Ascending aorta (tissue), 2 donors: Measurements from ENCODE around the gene CORO2A. TPM values are rescaled to one million over a fixed set of nuclear protein-coding genes. Genes with fewer than 3 reads are reported as not detected.
"Not testable (repeated sequence)": the region's sequence is repeated elsewhere in the genome, so short reads cannot be mapped to it uniquely, and the experiment has no call there.

Experiments
- DNase-seq, 2 donors: peaks; one replicate each; pipeline ENCODE4 v3.0.0-alpha.2; 2019; ENCODE audit warnings: low spot score in 2 of 2
- H3K27ac ChIP-seq, 2 donors: fragments of 200-600 bp; sonication (generic); one replicate each; pipeline ENCODE4 v1.5.1; 2016 to 2017; ENCODE audit warnings: mild to moderate bottlenecking in 1 of 2
- H3K27me3 ChIP-seq: fragments of 200-600 bp; sonication (generic); one replicate; pipeline ENCODE4 v1.5.1; 2017
- H3K36me3 ChIP-seq, 2 donors: fragments of 200-600 bp; sonication (generic); one replicate each; pipeline ENCODE4 v1.5.1; 2016
- H3K4me1 ChIP-seq, 2 donors: fragments of 200-600 bp; sonication (generic); one replicate each; pipeline ENCODE4 v1.5.1; 2016 to 2017; ENCODE audit warnings: mild to moderate bottlenecking in 1 of 2
- H3K4me3 ChIP-seq, 2 donors: fragments of 200-600 bp; sonication (generic); one replicate each; pipeline ENCODE4 v1.5.1; 2016 to 2017; ENCODE audit warnings: mild to moderate bottlenecking in 1 of 2
- H3K9me3 ChIP-seq, 2 donors: fragments of 200-600 bp; sonication (generic); one replicate each; pipeline ENCODE4 v1.5.1; 2016
- intact Hi-C: fragments of 100-400 bp; cut with DNase I; formaldehyde crosslinking; loops from one replicate; pipeline ENCODE4 v1.15.1; 2023
- total RNA-seq: library from RNA; depleted of rRNA; stranded (reverse); fragments of >200 nt; gene quantifications from one replicate; pipeline ENCODE4 v1.1.0, GENCODE V29; 2016
- TF ChIP-seq, protein P1 (sequence below), 3 experiments: fragments of 200-600 bp in 2 of 3; fragments of 450-650 bp in 1 of 3; sonication (generic) in 2 of 3; IDR thresholded peaks; one replicate each; pipeline ENCODE4 v1.5.1; 2016 to 2019; ENCODE audit warnings: antibody characterized with exemption in 3 of 3, mild to moderate bottlenecking in 1 of 3, moderate library complexity in 1 of 3

CORO2A gene
- total RNA-seq, 1 donor from 2014 or later: 9.0 TPM

DNA sequence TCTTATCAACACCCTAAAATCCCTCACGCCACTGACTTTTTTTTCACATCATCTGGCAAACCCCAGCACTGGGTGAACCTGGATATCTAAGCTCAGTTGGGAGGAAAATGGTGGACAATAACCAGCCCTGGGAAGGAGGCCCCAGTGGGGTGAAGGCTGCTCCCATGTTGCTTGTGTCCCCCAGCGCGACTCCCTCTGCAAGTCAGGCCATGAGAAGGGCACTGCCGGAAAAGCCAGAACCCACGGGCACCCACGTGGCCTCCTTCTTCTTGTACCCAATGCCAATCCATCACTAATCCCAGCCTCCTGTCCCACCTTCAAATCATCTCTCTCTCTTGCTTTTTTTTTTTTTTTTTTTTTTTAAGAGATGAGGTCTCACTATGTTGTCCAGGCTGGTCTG lies 11.4 kb downstream of the CORO2A start:
- Histone ChIP-seq H3K4me3 (no peak overlapping the region), H3K9me3 (no peaks in the 10 kb centered on the region), H3K27ac (no peak overlapping the region), H3K27me3 (no peaks in the 10 kb centered on the region), H3K4me1 (no peaks in the 10 kb centered on the region), H3K36me3 (no peaks in the 10 kb centered on the region)
- DNase-seq: no peak
- TF ChIP-seq, protein P1, sequence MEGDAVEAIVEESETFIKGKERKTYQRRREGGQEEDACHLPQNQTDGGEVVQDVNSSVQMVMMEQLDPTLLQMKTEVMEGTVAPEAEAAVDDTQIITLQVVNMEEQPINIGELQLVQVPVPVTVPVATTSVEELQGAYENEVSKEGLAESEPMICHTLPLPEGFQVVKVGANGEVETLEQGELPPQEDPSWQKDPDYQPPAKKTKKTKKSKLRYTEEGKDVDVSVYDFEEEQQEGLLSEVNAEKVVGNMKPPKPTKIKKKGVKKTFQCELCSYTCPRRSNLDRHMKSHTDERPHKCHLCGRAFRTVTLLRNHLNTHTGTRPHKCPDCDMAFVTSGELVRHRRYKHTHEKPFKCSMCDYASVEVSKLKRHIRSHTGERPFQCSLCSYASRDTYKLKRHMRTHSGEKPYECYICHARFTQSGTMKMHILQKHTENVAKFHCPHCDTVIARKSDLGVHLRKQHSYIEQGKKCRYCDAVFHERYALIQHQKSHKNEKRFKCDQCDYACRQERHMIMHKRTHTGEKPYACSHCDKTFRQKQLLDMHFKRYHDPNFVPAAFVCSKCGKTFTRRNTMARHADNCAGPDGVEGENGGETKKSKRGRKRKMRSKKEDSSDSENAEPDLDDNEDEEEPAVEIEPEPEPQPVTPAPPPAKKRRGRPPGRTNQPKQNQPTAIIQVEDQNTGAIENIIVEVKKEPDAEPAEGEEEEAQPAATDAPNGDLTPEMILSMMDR (IDR thresholded peaks at IDR 0.05): no peak
- intact Hi-C loops: no loop called here

DNA sequence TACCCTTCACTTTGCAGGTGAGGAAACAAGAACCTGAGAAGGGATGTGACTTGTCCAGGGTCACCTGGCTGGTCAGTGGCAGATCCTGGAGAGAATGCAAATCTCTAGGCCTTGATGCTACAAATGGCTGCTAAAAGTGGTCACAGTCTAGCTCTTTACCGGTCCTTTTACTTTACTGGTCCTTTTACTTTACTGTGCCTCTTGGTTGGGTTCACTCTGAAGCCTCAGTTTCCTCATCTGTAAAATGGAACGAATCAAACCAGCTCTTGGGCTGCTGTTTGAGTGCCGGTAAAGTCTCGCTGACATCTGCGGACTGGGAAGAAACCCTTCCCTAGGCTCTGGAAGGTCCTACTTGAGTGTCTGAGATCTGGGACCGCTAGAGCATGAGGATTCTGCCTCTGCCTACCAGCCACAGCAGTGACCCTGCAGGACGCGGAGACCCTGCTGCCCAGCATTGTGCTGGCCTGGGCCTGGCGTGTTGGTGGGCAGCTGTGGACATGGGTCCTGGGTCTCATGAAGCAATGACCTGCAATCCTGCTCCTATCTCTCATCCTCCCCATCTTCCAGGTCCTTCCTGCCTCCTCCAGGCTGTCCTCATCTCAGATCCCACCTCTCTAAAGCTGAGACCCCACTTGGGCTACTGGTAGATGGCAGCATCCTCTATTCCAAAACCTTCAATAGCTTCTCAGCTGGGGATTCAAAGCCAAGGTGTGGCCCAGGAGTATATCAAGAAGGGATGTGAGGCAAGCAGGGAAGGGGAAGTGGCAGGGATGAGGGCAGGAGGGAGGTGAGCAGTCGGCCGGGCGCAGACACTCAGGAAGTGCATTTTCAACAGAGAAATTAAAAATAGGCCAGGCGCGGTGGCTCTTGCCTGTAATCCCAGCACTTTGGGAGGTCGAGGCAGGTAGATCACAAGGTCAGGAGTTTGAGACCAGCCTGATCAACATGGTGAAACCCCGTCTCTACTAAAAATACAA lies 13.3 kb downstream of the CORO2A start:
- H3K4me1 ChIP-seq: no peaks in the 10 kb centered on the region
- H3K36me3 ChIP-seq: no peaks in the 10 kb centered on the region
- intact Hi-C loops: no loop called here
- H3K4me3 ChIP-seq: no peak overlapping the region
- DNase-seq: no peak
- H3K27ac ChIP-seq: no peak overlapping the region
- H3K27me3 ChIP-seq: no peaks in the 10 kb centered on the region
- TF ChIP-seq, protein P1 (IDR thresholded peaks at IDR 0.05): no peak
- no peaks in the 10 kb centered on the region for H3K9me3 ChIP-seq

DNA sequence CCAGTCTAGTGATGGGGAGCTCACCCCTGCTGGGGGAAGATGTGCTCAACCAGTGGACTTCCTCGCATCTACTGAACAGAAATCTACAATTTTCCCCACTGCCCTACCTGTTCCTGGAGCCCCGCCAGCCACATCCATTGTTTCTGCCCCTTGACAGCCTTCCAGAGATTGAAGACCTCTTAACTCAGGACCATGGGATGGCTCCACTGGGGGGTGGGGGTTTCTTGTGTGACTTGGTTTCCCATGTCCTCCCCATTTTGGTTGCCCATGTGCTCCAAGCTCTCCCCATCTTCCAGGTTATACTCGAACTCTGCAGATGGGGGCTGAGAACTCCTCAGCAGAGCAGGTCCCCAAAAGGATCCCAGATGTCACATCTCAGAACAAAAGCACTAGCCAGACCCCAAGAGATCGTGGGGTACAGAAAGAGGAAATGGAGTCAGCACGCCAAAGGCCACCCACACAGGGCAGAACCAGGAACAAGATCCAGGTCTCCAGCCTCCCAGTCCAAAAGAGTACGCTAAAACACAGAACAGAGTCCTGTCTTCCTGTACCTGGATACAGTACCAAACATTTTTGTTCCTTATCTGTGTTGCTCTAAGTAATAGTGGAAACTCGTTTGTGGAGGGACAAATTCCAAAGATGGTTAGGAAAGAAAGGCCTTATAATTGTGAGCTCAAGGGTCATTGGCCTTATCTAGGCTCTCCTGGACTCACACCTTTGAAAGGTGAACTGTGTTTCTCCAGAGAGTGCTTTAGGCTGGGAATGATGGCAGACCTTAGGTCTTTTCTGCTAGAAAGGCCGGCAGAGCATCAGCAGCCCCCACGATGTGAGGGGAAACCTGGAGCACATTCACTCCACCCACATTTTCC lies 15.8 kb downstream of the CORO2A start:
- H3K27ac ChIP-seq: no peak overlapping the region
- intact Hi-C loops: no loop called here
- H3K4me3 ChIP-seq: no peak overlapping the region
- no peaks in the 10 kb centered on the region for H3K9me3 ChIP-seq
- no peaks in the 10 kb centered on the region for H3K27me3 ChIP-seq
- H3K4me1 ChIP-seq: no peaks in the 10 kb centered on the region
- TF ChIP-seq, protein P1 (IDR thresholded peaks at IDR 0.05): no peak
- DNase-seq: no peak
- no peaks in the 10 kb centered on the region for H3K36me3 ChIP-seq

DNA sequence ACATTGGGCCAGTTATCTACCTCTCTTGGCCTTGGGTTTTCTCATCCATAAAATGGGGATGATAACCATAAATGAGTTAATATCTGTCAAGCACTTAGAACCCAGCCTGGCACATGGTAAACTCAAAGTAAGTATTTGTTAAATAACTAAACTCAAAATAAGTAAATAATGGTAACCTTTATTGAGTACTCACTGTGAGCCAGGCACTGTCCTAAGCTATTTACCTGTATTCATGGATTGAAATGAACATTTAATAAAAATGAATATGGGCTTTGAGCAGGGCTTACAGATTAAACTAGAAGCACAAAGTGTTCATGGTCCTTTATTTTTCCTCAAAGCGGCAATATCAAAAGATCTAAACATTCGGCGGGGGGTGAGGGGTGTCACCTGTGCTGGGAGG lies 16.7 kb downstream of the CORO2A start:
- Histone ChIP-seq H3K4me3 (no peak overlapping the region), H3K27me3 (no peaks in the 10 kb centered on the region), H3K27ac (no peak overlapping the region), H3K36me3 (no peaks in the 10 kb centered on the region), H3K4me1 (no peaks in the 10 kb centered on the region), H3K9me3 (no peaks in the 10 kb centered on the region)
- TF ChIP-seq, protein P1 (IDR thresholded peaks at IDR 0.05): no peak
- DNase-seq: no peak
- intact Hi-C loops: no loop called here

DNA sequence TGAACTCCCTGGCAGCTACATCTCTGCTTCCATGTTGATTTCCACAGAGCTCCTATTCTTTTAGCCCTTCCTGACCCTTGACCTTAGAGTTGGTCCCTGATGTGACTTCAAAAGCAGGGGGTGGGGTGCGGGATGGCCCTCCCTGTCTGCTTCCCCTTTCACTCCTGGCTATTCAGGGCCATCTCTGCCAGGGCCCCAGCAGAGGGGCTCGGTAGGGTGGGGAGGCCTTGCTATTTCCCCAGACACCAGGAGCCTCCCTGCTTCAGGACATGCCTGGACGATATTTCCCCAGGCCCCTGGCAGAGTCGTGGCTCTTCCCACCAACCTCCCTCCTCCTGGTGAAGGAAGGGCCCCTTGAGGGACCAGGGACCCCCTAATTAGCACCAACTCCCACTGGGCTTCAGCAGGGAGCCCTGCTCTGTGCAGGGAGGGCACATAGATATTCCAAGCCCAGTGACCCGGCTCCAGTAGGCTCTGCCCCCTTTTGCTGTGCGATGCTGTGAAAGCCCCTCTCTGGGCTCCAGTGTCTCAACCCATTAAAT lies 17.3 kb downstream of the CORO2A start:
- no peak for DNase-seq
- Histone ChIP-seq H3K27ac (no peak overlapping the region), H3K4me1 (no peaks in the 10 kb centered on the region), H3K4me3 (no peak overlapping the region), H3K9me3 (no peaks in the 10 kb centered on the region), H3K27me3 (no peaks in the 10 kb centered on the region), H3K36me3 (no peaks in the 10 kb centered on the region)
- intact Hi-C loops: no loop called here
- TF ChIP-seq, protein P1 (IDR thresholded peaks at IDR 0.05): no peak

DNA sequence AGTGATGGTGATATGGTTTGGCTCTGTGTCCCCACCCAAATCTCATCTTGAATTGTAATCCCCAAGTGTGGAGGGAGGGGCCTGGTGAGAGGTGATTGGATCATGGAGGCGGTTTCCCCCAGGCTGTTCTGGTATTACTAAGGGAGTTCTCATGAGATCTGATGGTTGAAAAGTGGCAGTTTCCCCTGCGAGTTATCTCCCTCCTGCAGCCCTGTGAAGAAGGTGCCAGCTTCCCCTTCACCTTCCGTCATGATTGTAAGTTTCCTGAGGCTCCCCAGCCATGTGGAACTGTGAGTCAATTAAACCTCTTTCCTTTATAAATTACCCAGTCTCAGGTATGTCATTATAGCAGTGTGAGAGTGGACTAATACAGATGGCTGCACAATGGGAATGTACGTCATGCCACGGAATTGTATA lies 17.9 kb downstream of the CORO2A start:
- H3K9me3 ChIP-seq, H3K27ac ChIP-seq, H3K27me3 ChIP-seq, H3K4me1 ChIP-seq, intact Hi-C loops, H3K4me3 ChIP-seq, H3K36me3 ChIP-seq, DNase-seq: not testable (repeated sequence)
